HG02610 (cell line): ENCODE data around the gene MRPL49.
"Not testable (repeated sequence)": the region's sequence is repeated elsewhere in the genome, so short reads cannot be mapped to it uniquely, and the experiment has no call there.

Source experiments
- ATAC-seq: cut with Tn5 transposase; IDR thresholded peaks from one replicate; pipeline ENCODE4 v1.9.1; 2021; ENCODE audit warnings: mild to moderate bottlenecking, moderate library complexity; ENCODE audit not compliant: unreplicated experiment

MRPL49 gene

GRCh38 chr11:65117206-65118096 lies 4.7 kb upstream of the MRPL49 start, which contains the start of gene ZNHIT2:
TSS of gene ZNHIT2 (minus strand) at chr11:65117701. CDS start at chr11:65117653, 48 bp downstream.
- ATAC-seq = peak; percentile 50

GRCh38 chr11:65118097-65118837 lies 3.9 kb upstream of the MRPL49 start:
- no peak for ATAC-seq

GRCh38 chr11:65118891-65119669 lies 3.0 kb upstream of the MRPL49 start:
- not testable (repeated sequence) for ATAC-seq

- no peak for ATAC-seq
Observed at GRCh38 chr11:65119670-65119995, 2.5 kb upstream of the MRPL49 start.

DNA sequence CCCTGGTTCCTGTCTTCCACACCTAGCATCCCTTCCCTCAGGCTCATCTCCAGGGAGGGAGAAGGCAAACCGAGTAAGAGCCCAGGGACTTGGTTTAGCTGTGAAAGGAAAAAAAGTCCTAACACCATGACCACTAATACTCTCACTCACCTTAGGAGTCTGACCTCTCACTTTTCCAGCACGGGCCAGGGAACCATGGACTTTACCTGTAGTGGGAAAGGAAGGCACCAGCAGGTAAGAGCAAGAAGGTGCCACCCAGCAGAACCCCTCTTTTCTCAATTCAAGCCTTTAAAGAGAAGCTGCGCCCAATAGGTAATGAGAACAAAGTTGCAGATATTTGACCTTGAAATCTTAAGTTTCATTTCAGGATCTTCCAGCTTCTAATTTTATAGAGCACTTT lies 1.3 kb upstream of the MRPL49 start:
- ATAC-seq = no peak

GRCh38 chr11:65121447-65121864 lies 665 bp upstream of the MRPL49 start:
- ATAC-seq = no peak

DNA sequence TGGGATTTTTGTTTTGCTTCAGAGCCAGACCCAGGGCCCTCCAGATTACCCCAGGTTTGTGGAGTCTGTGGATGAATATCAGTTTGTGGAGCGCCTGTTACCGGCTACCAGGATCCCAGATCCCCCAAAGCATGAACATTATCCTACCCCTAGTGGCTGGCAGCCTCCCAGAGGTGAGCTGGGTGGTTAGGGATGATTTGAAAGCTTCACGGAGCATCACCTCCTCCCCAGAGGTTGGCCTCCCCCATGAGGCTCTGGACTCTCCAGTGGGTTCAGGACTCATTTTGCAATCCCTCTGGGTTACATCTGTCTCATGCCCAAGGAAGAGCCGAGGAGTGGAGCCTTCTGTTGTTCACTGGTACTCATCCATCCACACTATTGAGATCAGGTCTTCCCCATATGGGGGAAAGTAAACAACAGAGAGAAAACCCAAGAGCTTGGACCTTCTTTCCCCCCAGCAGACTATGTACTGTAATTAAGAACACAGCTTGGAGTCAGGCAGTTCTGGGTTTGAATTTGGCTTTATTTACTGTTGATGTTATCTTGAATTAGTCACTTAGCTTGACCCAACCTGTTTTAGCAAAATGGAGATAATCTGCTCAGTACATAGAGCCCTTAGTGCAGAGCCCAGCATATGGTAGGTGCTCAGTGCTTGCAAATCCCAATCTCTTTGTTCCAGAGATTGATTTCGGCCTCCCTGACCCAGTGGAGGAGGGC lies 2.5 kb downstream of the MRPL49 start:
- no peak for ATAC-seq

DNA sequence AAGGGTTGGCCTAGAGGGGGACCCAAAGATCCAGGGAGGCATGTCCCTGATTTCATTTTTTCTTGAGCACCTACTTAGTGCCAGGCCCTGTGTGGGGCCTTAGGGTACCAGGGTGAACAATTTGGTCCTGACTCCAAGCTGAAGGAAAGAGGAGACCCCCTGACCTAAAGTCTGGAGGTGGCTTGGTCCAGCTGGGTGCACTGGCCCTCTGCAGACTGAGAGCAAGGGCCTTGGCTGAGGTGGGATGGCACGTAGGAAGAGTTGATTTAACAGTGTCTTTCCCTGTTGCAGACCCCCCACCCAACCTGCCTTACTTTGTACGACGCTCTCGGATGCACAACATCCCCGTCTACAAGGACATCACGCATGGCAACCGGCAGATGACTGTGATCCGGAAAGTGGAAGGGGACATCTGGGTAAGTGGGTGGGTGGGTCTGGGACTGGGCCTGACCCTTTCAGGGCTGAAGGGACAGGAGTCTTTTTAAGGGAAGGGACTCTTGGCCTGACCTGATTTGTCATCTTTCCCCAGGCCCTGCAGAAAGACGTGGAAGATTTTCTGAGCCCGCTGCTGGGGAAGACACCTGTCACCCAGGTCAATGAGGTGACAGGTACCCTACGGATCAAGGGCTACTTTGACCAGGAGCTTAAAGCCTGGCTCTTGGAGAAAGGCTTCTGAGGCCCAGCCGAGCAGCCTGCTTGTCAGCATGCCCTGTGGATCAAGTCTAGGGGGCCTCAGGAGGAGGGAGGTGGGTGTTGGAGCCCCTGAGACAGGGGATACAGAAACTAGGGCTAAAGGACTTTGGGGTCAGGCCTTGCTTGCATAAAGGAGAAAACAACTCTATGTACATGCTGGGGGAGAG lies 3.3 kb downstream of the MRPL49 start:
- no peak for ATAC-seq

DNA sequence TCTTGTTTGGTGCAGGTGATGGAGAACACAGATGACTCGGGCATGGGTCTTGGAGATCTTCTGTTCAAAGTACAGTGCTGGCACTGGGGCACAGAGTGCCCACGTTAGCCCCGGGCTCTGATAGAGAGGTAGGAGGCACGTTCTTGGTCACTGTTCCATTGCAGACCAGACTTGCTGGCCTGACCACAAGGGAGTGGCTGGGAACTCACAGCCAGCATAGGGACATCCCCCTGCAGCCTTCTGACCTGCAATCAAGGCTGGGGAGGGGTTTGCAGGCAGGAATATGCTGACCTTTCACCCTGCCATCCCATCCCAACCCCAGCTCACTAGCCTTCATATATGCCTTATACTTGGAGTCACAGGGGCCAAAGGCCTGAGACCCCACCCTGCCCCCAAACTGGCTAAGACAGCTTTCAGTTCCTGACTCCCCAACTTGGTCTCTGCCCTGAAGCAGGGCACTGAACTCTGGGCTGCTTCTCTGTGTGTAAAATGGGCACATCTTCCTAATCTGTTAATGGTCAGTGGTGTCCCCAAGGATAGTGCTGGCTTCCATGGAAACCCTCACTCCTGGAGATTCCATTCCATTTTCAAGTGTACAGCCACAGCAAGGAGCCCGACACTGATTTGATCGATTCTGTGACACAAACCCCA lies 4.6 kb downstream of the MRPL49 start:
- ATAC-seq = no peak

- no peak for ATAC-seq
Observed at GRCh38 chr11:65127473-65128181, 5.5 kb downstream of the MRPL49 start.

DNA sequence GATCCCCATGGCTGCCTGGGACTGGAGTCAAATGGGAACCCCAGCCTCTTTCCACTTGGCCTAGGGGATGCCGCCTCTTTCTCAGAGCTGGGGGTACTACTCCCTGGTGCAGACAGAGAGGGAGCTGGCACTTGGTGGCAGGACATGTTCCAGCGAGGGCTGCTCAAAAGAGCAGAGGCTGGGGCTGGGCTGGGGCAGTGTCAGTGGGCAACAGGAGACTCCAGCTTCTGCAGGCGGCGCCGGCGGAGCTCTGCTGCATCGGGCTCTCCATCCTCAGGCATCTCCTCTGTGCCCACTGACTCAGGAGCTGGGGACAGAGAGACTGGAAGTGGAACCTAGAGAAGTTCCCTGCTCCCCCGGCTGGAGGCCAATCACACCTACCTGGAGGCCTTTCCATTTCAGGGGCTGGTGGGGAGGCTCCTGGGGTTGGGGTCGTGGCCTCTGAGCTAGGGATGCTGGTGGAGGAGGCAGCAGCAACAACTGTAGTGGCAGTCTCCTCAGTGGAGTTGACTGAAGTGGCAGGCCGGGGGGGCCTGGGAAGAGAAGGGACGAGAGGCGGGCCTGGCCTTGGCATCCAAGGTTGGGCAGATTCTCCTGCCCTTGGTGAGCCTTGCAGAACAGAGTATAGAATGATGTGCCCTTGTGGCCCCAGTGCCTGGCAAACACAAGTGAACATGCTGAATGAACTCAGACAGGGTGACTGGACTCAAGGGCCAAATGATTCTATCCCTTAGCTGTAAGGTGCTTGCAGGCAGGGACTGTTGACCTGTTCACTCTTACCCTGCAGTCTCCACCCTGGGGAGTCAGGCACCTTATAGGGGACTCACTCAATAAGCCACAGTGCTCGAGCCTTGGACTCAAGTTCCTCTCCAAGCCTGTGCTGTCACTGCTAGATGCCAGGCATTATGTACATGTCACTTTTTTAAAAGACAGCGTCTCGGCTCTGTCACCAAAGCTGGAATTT lies 6.3 kb downstream of the MRPL49 start:
- no peak for ATAC-seq

GRCh38 chr11:65129649-65130441 lies 7.7 kb downstream of the MRPL49 start:
- ATAC-seq = no peak

DNA sequence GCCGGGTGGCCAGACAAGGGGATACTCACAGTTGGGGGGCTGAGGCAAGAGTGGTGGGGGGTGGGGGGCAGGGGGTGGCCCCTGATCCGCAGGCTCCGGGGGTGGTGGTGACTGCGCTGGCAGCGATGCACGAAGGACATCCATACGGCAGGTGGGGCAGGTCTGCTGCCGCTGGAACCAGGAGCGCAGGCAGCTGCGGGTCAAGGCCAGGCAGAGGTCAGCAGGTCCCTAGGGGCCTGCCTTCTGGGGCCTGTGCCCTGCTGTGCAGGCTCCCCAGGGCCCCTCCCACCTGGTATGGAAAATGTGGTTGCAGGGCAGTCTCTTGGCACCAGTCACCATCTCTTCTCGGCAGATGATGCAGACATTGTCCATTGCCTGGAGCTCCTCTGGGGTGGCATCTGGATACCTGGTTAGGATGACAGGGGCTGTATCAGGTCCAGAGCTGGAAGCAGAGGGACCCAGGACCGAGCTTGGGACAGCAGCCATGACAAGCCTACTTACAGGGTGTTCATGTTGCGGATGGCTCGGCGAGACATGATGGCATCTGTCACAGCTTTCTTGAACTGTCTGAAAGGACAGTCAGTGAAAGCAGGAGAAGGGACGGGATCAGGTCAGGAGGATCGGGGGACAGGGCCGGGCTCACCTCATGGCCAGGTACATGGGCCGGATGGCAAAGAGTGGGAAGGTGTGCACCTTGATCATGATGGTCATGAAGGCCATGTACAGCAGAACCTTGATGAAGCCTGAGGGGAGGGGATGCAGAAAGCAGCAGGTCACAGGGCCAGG lies 8.7 kb downstream of the MRPL49 start:
- ATAC-seq = no peak

DNA sequence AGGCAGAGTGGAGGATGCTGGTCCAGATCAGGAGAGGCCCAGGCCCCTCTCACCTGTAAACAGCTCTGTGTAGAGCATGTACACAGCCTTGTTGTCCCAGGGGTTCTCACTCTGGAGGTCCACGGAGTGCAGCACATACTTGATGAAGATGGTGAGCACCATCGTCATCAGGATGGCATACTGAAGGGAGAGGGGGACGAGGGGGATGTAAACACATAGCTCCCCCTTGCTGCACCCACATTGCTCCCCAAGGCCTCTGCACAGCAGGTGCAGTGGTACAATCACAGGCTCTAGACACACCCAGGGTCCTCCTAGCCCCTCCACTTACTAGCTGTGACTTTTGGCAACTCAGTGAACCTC lies 9.3 kb downstream of the MRPL49 start:
- ATAC-seq = no peak

GRCh38 chr11:65131895-65132237 lies 9.7 kb downstream of the MRPL49 start:
- no peak for ATAC-seq
